Uterus (tissue), 2 donors: ENCODE measurements around the gene HCN4.

Experiments
- CTCF ChIP-seq, 4 experiments: fragments of 200-600 bp in 2 of 4; fragments of 450-650 bp in 2 of 4; sonication (generic) in 2 of 4; IDR thresholded peaks; one replicate each; pipeline ENCODE4 v1.5.1; 2016 to 2019; ENCODE audit warnings: antibody characterized with exemption in 4 of 4, mild to moderate bottlenecking in 2 of 4, moderate library complexity in 1 of 4
- POLR2A ChIP-seq, 2 donors: fragments of 450-650 bp; IDR thresholded peaks; one replicate each; pipeline ENCODE4 v1.6.1; 2016; ENCODE audit warnings: antibody characterized with exemption in 2 of 2, mild to moderate bottlenecking in 1 of 2, moderate library complexity in 1 of 2

- no peak for TF ChIP-seq CTCF (IDR thresholded peaks at IDR 0.05)
- TF ChIP-seq POLR2A (IDR thresholded peaks at IDR 0.05), result no peak
Measured at GRCh38 chr15:73382115-73382514, 13.4 kb upstream of the HCN4 start.
